ENCODE measurements around the gene LY86.

GRCh38 chr6:6657820-6658217 lies 69.3 kb downstream of the LY86 start:
- no peak for TF ChIP-seq POLR2A (IDR thresholded peaks at IDR 0.05; ENCODE audit: low read depth, low read length)
- TF ChIP-seq TAF1 (IDR thresholded peaks at IDR 0.05; ENCODE audit: low read depth, low read length): no peak
- no peak for TF ChIP-seq POLR2AphosphoS5 (IDR thresholded peaks at IDR 0.05; ENCODE audit: low read depth, low read length)
